Amniotic epithelial cell (primary cell): ENCODE results near the gene CRB2.

Experiments
- DNase-seq: peaks from one replicate; pipeline ENCODE4 v3.0.0-alpha.2; 2010; ENCODE audit warnings: low read depth

Gene CRB2

GRCh38 chr9:123355761-123356431 lies at the start of gene CRB2:
Gene CRB2, plus strand, starts transcription at chr9:123356197. Its CDS starts 64 bp downstream, at chr9:123356261.
- DNase-seq: peak; percentile 59

- DNase-seq: peak; percentile 20
Observed at GRCh38 chr9:123309611-123310010, 46.4 kb upstream of the CRB2 start.

- DNase-seq: no peak
Observed at GRCh38 chr9:123310551-123311249, 45.3 kb upstream of the CRB2 start.

GRCh38 chr9:123311250-123311752 lies 44.7 kb upstream of the CRB2 start:
- DNase-seq: no peak

GRCh38 chr9:123312306-123312877 lies 43.6 kb upstream of the CRB2 start:
- DNase-seq: no peak

- DNase-seq: no peak
Observed at GRCh38 chr9:123314617-123315016, 41.4 kb upstream of the CRB2 start.

- DNase-seq: no peak
Observed at GRCh38 chr9:123315635-123316034, 40.4 kb upstream of the CRB2 start.

- no peak for DNase-seq
Observed at GRCh38 chr9:123316053-123316718, 39.8 kb upstream of the CRB2 start.

GRCh38 chr9:123318202-123318601 lies 37.8 kb upstream of the CRB2 start:
- DNase-seq: no peak

- no peak for DNase-seq
Observed at GRCh38 chr9:123318961-123319421, 37.0 kb upstream of the CRB2 start.

- DNase-seq: no peak
Observed at GRCh38 chr9:123319541-123320339, 36.3 kb upstream of the CRB2 start.

- no peak for DNase-seq
Observed at GRCh38 chr9:123320814-123321213, 35.2 kb upstream of the CRB2 start.

- no peak for DNase-seq
Observed at GRCh38 chr9:123321616-123322272, 34.3 kb upstream of the CRB2 start.

- DNase-seq: no peak
Observed at GRCh38 chr9:123322273-123323195, 33.5 kb upstream of the CRB2 start.

GRCh38 chr9:123323196-123324013 lies 32.6 kb upstream of the CRB2 start:
- DNase-seq: no peak

- no peak for DNase-seq
Observed at GRCh38 chr9:123324767-123325183, 31.2 kb upstream of the CRB2 start.

GRCh38 chr9:123326187-123326586 lies 29.8 kb upstream of the CRB2 start:
- no peak for DNase-seq

- no peak for DNase-seq
Observed at GRCh38 chr9:123326662-123327093, 29.3 kb upstream of the CRB2 start.

- DNase-seq: no peak
Observed at GRCh38 chr9:123327697-123328100, 28.3 kb upstream of the CRB2 start.
